Measurements from ENCODE around the gene LRRC46. TPM values are rescaled to one million over a fixed set of nuclear protein-coding genes. Genes with fewer than 3 reads are reported as not detected.
A peak's percentile ranks its signal among the peaks of the same experiment; 100 is the strongest.

The LRRC46 gene
- total RNA-seq, 5 donors from 2014 or later (not counting 1 experiment from before 2014, with no cell fraction given): 0.20 to 1.0 (median 0.88) TPM

GRCh38 chr17:47836601-47837000, 5.1 kb downstream of the LRRC46 start:
- ChIA-PET CTCF (interaction anchor here in 1 of 2 donors (0.6 kb wide), 1 partner anchor 55 kb away, joined by 3 read pairs; no protein-coding TSS in a partner anchor), POLR2A (no interaction called here)
- peaks cover 41 to 56% (median 49%) of the 10 kb centered on the region in 3 donors for H3K4me1 Mint-ChIP-seq
- Histone ChIP-seq H3K36me3 (ENCODE audit: control insufficient read depth in 2 of 2, extremely low read depth in 1 of 2, insufficient read depth in 1 of 2, low read length in 1 of 2) (peaks cover 16 to 20% of the 10 kb centered on the region in 2 donors), H3K4me3 (ENCODE audit: control insufficient read depth in 1 of 2, extremely low read depth in 1 of 2, low read length in 1 of 2) (no peak overlapping the region), H3K27ac (ENCODE audit: low read length) (no peak overlapping the region), H3K4me1 (ENCODE audit: control insufficient read depth in 1 of 2, extremely low read depth in 1 of 2, insufficient read depth in 2 of 2, low read length in 2 of 2) (peaks cover 14 to 48% of the 10 kb centered on the region in 2 experiments), H3K9me3 (no peaks in the 10 kb centered on the region), H3K27me3 (replicated peaks in 1 of 2; ENCODE audit: control insufficient read depth in 2 of 2, extremely low read depth in 1 of 2, insufficient read depth in 2 of 2, low read length in 1 of 2) (no peaks in the 10 kb centered on the region)
- peaks cover 2% of the 10 kb centered on the region for H3K36me3 Mint-ChIP-seq
- WGBS (ENCODE audit: insufficient coverage): 81% methylated on average over 4 of the region's 6 CpGs
- H3K27me3 Mint-ChIP-seq: no peaks in the 10 kb centered on the region
- no peak for ATAC-seq (replicated peaks in 1 of 4)
- DNase-seq: no peak
- no peak overlapping the region for H3K27ac Mint-ChIP-seq
- H3K9me3 Mint-ChIP-seq: no peaks in the 10 kb centered on the region
- H3K4me3 Mint-ChIP-seq: no peak overlapping the region

DNA sequence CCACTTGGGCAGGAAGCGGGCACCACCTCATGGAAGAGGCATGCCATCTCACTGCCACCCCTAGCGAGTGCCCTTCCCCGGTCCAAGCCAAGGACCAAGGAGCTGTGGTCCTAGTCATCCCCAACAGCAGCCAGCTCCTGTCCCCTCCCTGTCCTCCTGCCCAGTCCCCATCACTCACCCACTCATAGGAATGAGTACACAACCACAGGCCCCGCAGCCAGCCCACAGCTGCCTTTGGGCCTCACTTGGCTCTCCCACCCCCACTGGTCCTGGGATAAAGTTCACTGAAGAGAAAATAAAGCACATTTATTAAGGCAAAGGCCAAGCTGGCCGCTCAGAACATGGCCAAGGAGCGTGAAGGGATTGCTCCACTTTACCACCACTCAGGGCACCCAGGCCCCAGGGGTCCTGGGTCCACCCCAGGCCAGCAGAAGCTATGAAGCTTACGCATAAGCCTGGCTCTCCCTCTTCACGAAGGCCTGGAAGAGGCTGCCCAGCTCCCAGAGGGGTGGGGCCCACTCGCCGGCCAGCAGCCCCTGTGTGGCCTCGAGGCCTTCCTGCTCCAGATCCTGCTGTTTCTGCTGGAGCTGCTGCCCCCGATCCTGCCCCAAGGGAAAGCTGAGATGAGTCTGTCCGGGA, 6.0 kb downstream of the LRRC46 start:
- 95% methylated on average over 11 of the region's 13 CpGs for WGBS (ENCODE audit: insufficient coverage)
- H3K4me1 Mint-ChIP-seq: peaks cover 44 to 58% (median 52%) of the 10 kb centered on the region in 3 donors
- H3K4me1 ChIP-seq (ENCODE audit: control insufficient read depth in 1 of 2, extremely low read depth in 1 of 2, insufficient read depth in 2 of 2, low read length in 2 of 2): peaks cover 11 to 45% of the 10 kb centered on the region in 2 experiments
- H3K9me3 ChIP-seq: no peaks in the 10 kb centered on the region
- POLR2A ChIA-PET: no interaction called here
- H3K27me3 ChIP-seq (replicated peaks in 1 of 2; ENCODE audit: control insufficient read depth in 2 of 2, extremely low read depth in 1 of 2, insufficient read depth in 2 of 2, low read length in 1 of 2): no peaks in the 10 kb centered on the region
- H3K4me3 ChIP-seq (ENCODE audit: control insufficient read depth in 1 of 2, extremely low read depth in 1 of 2, low read length in 1 of 2): no peak overlapping the region
- no peaks in the 10 kb centered on the region for H3K27me3 Mint-ChIP-seq
- CTCF ChIA-PET: no interaction called here
- no peak for DNase-seq
- no peak overlapping the region for H3K27ac Mint-ChIP-seq
- H3K36me3 Mint-ChIP-seq: peaks cover 2% of the 10 kb centered on the region
- no peak overlapping the region for H3K4me3 Mint-ChIP-seq
- H3K36me3 ChIP-seq (ENCODE audit: control insufficient read depth in 2 of 2, extremely low read depth in 1 of 2, insufficient read depth in 1 of 2, low read length in 1 of 2): peaks cover 16 to 20% of the 10 kb centered on the region in 2 donors
- no peaks in the 10 kb centered on the region for H3K9me3 Mint-ChIP-seq
- no peak overlapping the region for H3K27ac ChIP-seq (ENCODE audit: low read length)
- no peak for ATAC-seq (replicated peaks in 1 of 4)

DNA sequence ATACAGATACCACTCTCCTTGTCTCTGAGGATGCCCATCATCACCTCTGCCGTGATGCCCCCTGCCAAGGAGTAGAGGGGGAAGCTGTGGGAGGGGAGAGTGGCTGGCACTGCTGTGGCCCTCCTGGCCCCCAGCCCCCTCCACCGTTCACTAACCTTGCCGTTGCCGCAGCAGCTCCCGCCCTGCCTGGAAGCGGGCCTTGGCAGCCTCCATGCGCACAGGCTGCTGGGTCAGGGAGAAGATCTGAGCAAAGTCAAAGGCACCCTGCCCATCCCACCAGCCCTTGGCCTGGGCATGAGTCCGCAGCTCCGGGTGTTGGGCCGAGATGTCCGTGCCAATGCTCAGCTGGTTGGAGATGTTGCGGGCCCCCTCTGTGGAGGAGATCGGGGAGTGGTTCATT, 7.2 kb downstream of the LRRC46 start:
- peaks cover 2% of the 10 kb centered on the region for H3K36me3 Mint-ChIP-seq
- no peak for DNase-seq
- H3K9me3 ChIP-seq: no peaks in the 10 kb centered on the region
- 100% methylated on average over 6 of the region's 13 CpGs for WGBS (ENCODE audit: insufficient coverage)
- H3K27ac Mint-ChIP-seq: no peak overlapping the region
- POLR2A ChIA-PET: no interaction called here
- H3K27me3 ChIP-seq (replicated peaks in 1 of 2; ENCODE audit: control insufficient read depth in 2 of 2, extremely low read depth in 1 of 2, insufficient read depth in 2 of 2, low read length in 1 of 2): peaks cover 0 to 1% of the 10 kb centered on the region in 2 experiments
- no peak overlapping the region for H3K27ac ChIP-seq (ENCODE audit: low read length)
- H3K4me1 ChIP-seq (ENCODE audit: control insufficient read depth in 1 of 2, extremely low read depth in 1 of 2, insufficient read depth in 2 of 2, low read length in 2 of 2): peaks cover 11 to 45% of the 10 kb centered on the region in 2 experiments
- H3K9me3 Mint-ChIP-seq: no peaks in the 10 kb centered on the region
- no peak for ATAC-seq (replicated peaks in 1 of 4)
- CTCF ChIA-PET: no interaction called here
- no peak overlapping the region for H3K4me3 ChIP-seq (ENCODE audit: control insufficient read depth in 1 of 2, extremely low read depth in 1 of 2, low read length in 1 of 2)
- H3K27me3 Mint-ChIP-seq: peaks cover 0 to 2% of the 10 kb centered on the region in 2 donors
- H3K4me1 Mint-ChIP-seq: peaks cover 49 to 57% (median 51%) of the 10 kb centered on the region in 3 donors
- no peak overlapping the region for H3K4me3 Mint-ChIP-seq
- H3K36me3 ChIP-seq (ENCODE audit: control insufficient read depth in 2 of 2, extremely low read depth in 1 of 2, insufficient read depth in 1 of 2, low read length in 1 of 2): peaks cover 16 to 20% of the 10 kb centered on the region in 2 donors

DNA sequence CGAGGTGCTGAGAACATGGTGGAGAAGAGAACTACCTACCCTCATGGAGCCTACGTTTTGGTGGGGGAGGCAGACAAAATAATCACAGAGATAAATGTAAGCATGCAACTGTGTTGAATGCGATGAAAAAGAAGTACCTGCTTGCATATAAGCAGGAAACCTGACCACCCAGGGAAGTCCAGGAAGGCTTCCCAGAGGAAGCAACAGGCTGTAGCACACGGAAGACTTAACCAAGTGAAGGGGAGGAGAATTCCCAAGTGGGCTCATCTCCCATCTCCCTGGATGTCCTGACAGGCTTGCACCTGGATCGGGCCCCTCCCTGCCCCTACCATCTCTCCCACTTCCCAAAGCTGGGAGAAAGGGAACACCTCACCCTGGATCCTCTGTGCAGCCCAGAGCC, 7.6 kb downstream of the LRRC46 start:
- ChIA-PET CTCF (no interaction called here), POLR2A (no interaction called here)
- DNase-seq: no peak
- ATAC-seq (replicated peaks in 1 of 4): no peak
- Histone ChIP-seq H3K27me3 (replicated peaks in 1 of 2; ENCODE audit: control insufficient read depth in 2 of 2, extremely low read depth in 1 of 2, insufficient read depth in 2 of 2, low read length in 1 of 2) (peaks cover 0 to 6% of the 10 kb centered on the region in 2 experiments), H3K36me3 (ENCODE audit: control insufficient read depth in 2 of 2, extremely low read depth in 1 of 2, insufficient read depth in 1 of 2, low read length in 1 of 2) (peaks cover 16 to 20% of the 10 kb centered on the region in 2 donors), H3K27ac (ENCODE audit: low read length) (no peak overlapping the region), H3K9me3 (no peaks in the 10 kb centered on the region), H3K4me3 (ENCODE audit: control insufficient read depth in 1 of 2, extremely low read depth in 1 of 2, low read length in 1 of 2) (no peak overlapping the region), H3K4me1 (ENCODE audit: control insufficient read depth in 1 of 2, extremely low read depth in 1 of 2, insufficient read depth in 2 of 2, low read length in 2 of 2) (peaks cover 10 to 41% of the 10 kb centered on the region in 2 experiments)
- Mint-ChIP-seq H3K4me1 (peaks cover 47 to 53% (median 49%) of the 10 kb centered on the region in 3 donors), H3K27ac (no peak overlapping the region), H3K36me3 (peaks cover 2% of the 10 kb centered on the region), H3K4me3 (peak overlapping the region; percentile 25 to 96 (median 28)), H3K27me3 (peaks cover 0 to 3% of the 10 kb centered on the region in 2 donors), H3K9me3 (no peaks in the 10 kb centered on the region)
- no CpG with 5 or more reads among the region's 5 CpGs for WGBS (ENCODE audit: insufficient coverage)

GRCh38 chr17:47840001-47840741, 8.7 kb downstream of the LRRC46 start:
- H3K27ac ChIP-seq (ENCODE audit: low read length): no peak overlapping the region
- POLR2A ChIA-PET: interaction anchor here (0.6 to 1.6 kb wide), 2 partner anchors 54 to 85 kb away, joined by 4 to 5 read pairs; no protein-coding TSS in a partner anchor
- H3K4me3 ChIP-seq (ENCODE audit: control insufficient read depth in 1 of 2, extremely low read depth in 1 of 2, low read length in 1 of 2): peak overlapping the region; percentile 72 to 94
- no peaks in the 10 kb centered on the region for H3K9me3 Mint-ChIP-seq
- H3K36me3 Mint-ChIP-seq: peaks cover 2% of the 10 kb centered on the region
- peaks cover 36 to 42% (median 38%) of the 10 kb centered on the region in 3 donors for H3K4me1 Mint-ChIP-seq
- peaks cover 0 to 16% of the 10 kb centered on the region in 2 experiments for H3K27me3 ChIP-seq (replicated peaks in 1 of 2; ENCODE audit: control insufficient read depth in 2 of 2, extremely low read depth in 1 of 2, insufficient read depth in 2 of 2, low read length in 1 of 2)
- peaks cover 3 to 30% of the 10 kb centered on the region in 2 experiments for H3K4me1 ChIP-seq (ENCODE audit: control insufficient read depth in 1 of 2, extremely low read depth in 1 of 2, insufficient read depth in 2 of 2, low read length in 2 of 2)
- peaks cover 8 to 13% of the 10 kb centered on the region in 2 donors for H3K27me3 Mint-ChIP-seq
- WGBS (ENCODE audit: insufficient coverage): 56% methylated on average over 11 of the region's 17 CpGs
- peak overlapping the region in 1 of 2 donors; percentile 93 for H3K27ac Mint-ChIP-seq
- ATAC-seq (replicated peaks in 1 of 4) (no peak), DNase-seq (no peak)
- H3K9me3 ChIP-seq: no peaks in the 10 kb centered on the region
- H3K4me3 Mint-ChIP-seq: peak overlapping the region; percentile 94 to 96 (median 96)
- CTCF ChIA-PET: interaction anchor here (0.6 to 3.2 kb wide), 11 partner anchors 9 to 181 kb away, joined by 3 to 27 read pairs (median 4); partner anchors contain the start of genes CDK5RAP3 (in 1 of the 2), LRRC46 (in 1 of the 2), MRPL10 (in 1 of the 2) and PNPO (in 1 of the 2)
- H3K36me3 ChIP-seq (ENCODE audit: control insufficient read depth in 2 of 2, extremely low read depth in 1 of 2, insufficient read depth in 1 of 2, low read length in 1 of 2): peaks cover 16 to 20% of the 10 kb centered on the region in 2 donors

Data from T-cell (primary cell).